SKM-1 treated with dmso at 0.1 percent for 144 hours (cell line): Measurements from ENCODE around the gene CCDC61.
A peak's percentile ranks its signal among the peaks of the same experiment; 100 is the strongest.

Experiments used
- DNase-seq: peaks from one replicate; lab custom pipeline; 2025; ENCODE audit not compliant: unreplicated experiment; lab: John Stamatoyannopoulos, UW

The CCDC61 gene

DNA sequence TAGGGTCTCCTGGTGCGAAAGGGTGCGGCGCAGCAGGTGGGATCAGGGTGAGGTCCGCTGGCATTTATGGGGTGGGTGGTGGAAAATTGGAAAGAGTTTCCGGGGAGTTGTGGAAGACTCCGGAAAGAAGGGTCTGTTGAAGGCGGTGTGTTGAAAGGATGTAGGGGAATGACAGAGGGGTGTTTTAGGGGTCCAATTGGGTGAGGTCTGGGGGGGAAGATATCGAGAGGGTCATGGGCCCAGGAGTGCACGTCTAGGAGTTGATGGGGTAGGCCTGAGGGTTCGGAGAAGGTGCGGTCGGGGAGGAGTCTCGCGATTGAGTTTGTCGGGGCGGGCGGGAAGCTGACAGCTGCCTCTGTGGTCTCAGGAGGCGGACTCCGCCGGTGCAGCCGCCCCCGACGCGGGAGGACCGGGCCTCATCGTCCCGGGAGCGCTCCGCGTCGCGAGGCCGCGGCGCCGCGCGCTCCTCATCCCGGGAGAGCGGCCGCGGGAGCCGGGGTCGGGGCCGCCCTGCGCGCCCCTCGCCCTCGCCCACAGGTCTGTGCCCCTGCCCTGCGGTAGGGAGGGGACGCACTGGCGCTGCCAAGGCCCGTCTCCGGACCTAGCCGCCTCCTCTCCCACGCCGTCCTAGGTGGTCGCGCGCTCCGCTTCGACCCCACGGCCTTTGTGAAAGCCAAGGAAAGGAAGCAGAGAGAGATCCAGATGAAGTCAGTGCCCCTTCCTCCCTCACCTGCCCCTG, 20.6 kb downstream of the CCDC61 start:
- DNase-seq = no peak

GRCh38 chr19:46016426-46017094, 21.3 kb downstream of the CCDC61 start:
- peak; percentile 15 for DNase-seq

DNA sequence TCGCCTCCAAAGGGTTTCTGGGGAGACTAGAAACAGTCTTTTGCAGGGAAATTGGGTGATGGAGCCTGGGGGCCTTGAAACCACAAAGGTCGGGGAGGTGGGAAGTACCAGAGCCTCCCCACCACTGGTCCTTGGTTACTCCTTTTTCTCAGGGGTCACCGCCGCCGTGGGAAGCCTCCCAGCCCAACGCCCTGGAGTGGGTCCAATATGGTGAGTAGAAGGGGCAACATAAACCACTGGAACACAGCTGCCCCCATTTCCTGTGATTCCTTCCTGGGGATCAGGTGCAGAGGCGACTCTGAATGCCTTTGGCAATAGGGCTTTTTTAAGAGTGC, 21.8 kb downstream of the CCDC61 start:
- DNase-seq = no peak

DNA sequence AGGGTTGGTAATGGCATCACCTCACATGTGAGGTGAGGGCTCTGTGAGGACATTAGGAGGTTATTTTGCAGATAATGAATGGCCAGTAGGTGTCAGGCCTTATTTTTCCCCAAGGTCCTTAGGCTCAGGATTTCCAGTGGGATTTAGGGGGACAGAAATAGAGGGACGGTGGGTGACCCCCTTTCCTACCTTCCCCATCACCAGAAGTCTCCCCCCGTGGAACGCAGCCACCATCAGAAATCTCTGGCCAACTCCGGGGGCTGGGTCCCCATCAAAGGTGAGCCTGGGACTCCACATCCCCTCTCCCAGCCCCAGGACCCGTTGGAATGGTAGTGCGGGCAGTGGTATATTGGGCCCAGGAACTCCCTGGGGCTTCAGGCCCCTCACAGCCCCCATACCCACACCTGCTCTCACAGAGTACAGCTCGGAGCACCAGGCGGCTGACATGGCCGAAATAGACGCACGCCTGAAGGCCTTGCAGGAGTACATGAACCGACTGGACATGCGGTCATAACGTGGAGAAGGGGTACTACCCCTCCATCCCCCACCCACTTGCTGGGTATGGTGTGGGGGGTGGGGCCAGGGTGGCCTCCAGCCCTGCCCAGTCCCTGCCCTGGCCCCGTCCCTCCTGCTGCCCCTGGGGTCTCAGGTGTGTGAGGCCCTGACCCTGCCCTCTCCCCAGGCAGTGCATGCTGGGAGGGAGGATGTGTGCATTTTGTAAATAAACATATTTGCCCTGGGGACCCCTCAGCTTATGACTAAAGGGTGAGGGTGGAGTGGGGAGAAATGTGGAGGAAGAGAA, 22.8 kb downstream of the CCDC61 start:
- no peak for DNase-seq

DNA sequence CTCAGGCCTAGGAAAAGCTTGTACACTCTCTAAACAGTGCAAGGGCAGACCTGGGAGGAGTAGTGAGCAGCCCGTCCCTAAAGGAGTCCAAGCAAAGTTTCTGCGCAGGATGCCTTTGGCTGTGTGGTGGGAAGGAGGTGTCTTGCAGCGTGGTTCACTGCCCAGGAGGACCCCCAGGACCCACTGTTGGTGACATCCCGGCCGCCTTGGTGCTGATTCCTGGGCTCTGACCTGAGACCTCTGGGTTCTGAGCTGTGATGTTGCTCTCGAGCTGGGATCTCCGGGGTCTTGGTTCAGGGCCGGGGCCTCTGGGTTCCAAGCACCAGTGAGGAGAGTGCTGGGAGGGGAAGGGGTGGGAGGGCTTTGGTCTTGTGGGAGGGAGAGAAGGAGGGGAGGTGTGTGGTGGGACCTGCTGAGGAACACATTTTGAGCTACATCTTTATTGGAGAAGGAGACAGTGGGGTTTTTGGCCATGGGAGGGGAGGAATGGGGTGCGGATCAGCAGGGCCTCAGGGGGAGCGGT, 23.5 kb downstream of the CCDC61 start:
- DNase-seq = no peak

GRCh38 chr19:46019270-46019669, 24.0 kb downstream of the CCDC61 start:
- no peak for DNase-seq

DNA sequence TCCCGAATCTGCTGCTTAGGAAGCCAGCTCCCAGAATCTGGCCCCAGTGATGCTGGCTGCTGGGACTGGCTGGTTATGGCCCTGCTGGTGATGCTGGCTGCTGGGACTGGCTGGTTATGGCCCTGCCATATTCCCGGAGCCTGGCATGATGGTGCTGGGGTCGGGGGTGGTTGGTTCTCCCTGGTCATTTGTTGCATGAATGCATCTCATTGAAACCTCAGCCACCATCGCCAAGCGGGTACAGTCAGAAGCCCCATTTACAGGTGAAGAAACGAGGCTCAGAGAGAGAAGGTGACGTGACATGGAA, 25.5 kb downstream of the CCDC61 start:
- DNase-seq = no peak

DNA sequence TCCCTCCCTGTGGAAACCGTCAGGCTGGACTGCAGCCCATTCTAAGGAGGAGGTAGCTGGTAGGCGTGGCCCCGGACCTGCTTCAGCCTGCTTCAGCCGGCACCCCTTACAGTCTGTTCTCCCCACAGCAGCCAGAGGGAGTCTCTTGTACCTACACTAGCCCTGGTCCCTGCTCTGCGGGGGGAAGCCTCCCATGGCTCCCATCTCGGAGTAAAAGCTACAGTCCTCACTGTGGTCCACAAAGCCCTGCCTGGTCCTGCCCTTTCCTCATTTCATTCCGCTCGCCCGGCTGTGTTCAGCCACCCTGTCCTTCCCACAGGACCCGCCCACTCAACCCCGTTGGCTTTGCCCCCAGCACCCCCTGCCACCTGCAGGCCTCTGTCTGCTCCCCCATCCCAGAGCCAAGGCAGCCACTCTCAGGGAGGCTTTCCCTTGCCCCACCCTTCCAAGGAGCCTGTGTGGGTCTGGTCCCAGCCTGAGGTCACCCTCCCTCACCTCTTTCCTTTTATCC, 26.3 kb downstream of the CCDC61 start:
- no peak for DNase-seq

DNA sequence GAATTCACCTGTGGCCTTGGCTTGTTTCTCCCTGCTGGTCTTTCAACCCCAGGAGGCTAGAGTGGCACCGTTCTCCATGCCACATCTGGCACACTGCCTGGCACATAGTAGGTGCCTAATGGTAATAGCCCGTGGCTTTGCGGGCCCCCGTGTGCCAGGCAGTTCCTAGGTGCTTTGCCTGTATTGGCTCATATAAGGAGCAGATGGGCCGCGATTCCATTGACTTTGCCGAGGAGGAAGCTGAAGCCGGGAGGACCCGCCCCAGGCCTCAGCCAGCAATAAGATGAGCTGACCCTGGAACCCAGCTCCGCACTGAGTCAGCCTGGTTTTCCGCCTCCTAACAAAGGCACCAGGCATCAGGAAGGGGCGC, 26.8 kb downstream of the CCDC61 start:
- DNase-seq = no peak

GRCh38 chr19:46022431-46023310, 27.4 kb downstream of the CCDC61 start, which contains the start of gene PGLYRP1:
Gene PGLYRP1, minus strand, starts transcription at chr19:46023053. Its CDS starts 32 bp downstream, at chr19:46023021.
- DNase-seq = no peak

DNA sequence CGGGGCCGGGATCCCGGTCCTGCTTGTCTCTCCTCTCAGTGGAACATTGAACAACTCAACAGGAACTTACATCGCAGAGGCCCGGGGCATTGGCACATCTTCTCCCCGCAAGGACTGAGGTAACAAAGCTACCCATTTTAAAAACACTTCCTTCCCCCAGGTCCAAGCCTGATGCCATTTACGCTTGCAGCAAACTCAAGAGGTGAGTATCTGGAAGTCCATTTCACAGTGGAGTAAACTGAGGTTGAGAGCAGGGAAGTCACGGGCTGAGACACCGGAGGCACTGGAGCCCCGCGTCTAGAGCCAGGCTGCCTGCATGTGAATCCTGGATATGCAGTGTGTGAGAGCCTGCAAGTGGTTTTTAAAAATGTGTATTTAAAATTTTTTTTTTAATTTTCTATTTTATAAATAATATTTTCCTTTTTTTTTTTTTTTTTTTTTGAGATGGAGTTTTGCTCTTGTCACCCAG, 28.1 kb downstream of the CCDC61 start:
- no peak for DNase-seq

- DNase-seq = peak; percentile 29
Observed at GRCh38 chr19:46025835-46026234, 30.6 kb downstream of the CCDC61 start.

DNA sequence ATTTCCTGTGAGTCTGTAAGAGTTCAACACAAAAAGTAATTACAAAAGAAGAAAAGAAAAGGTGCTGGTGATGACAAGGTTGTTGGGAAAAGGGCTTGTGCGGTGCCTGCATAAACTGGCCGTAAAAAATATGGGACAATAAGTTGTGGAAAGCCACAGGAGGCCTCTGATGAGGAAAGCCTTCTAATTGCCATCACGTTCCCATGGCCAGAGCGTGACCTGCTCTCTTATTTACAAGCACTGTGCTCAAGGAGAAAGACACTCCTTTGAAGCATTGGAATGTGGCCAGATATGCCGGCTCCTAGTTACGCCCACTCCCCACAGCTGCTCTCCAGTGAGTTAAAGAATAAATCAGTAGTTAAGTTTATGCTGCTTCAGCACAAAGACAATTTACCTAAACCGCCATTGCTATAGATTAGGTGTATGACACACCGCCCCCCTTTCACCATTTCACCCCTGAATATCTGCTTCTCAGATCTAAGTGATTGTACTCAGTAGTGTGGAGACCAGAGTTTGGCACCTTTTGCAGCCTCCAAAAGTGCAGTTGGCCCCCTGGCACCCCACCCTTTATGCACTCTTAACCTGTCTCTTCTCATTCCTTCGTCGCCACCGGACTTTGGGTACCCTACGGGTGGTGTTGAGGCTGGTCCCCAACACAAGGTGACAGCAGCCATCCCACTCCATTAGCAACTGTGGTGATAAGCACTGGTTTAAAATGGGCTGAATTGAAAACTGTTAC, 35.7 kb downstream of the CCDC61 start:
- no peak for DNase-seq

DNA sequence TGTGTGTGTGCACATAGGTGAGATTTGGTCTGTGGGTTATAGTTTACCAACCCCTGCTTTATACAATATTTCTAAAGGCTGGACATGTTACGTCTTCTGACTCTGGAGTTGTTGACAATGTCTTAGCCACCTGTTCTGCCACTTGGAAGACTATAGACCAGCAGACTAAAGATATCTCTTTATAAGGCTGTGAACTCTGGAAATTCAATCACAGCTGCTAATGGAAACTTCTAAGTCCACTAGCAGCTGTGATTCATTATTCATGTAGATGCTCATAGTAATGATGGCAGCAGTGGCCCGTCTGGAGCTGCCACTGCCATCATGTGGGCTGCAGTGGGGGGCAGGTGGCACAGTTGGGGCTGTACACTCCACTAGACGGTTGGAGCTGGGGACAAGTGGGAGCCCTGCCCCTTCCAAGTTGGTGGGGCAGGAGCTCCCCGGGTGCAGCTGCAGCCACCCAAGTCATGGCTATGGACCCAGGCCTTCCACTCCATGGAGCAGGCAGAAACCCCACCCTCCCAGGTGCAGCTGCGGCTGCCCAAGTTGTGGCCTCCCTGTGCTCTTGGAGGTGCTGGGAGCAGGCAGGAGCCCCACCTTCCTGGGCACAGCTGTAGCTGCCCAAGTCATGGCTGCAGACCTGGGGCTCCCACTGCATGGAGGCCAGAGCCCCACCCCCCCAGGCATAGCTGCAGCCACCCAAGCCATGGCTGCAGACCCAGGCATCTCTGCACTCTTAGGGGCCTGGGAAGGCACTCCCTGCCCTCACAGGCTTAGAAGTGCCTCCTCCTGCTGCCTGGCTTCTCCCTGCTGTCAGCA, 36.7 kb downstream of the CCDC61 start:
- no peak for DNase-seq

DNA sequence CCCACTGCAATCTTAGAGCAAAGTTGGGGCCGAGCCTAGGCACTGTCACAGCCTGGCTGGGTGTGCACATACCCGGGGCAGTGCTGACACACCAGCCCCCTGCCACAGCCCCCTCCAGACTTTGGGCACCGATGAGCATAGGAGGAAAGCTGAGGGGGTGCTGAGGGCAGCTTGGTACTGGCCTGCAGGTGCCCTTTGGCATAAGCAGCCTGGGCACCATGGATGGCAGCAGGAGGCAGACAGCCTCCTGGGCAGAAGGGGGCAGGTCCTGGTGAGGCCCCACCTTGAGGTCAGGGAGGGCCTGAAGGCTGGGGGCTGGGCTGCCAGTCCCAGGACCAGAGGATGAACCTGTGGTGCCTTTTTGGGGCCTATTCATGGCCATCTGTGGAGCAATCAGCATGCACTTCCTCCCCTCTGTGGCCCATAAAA, 37.3 kb downstream of the CCDC61 start:
- no peak for DNase-seq

DNA sequence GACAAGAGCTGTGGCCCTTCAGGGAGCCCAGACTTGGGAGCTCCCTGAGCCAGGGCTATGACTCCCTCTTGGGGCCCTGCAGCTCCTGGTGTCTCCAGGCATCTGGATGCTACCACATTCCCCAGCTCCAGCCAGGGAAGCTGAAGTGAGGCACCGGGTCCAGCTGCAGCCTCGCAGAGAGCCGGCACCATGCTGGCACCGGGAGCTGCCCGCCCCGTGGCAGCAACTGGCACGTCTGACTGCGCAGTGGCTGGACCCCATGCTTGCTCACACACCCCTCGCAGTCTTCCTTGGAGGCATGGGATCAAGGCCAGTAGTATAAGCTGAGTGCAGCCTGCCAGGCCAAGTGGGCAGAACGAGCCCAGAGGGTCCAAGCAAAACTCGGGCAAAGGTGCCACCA, 38.1 kb downstream of the CCDC61 start:
- DNase-seq = no peak

DNA sequence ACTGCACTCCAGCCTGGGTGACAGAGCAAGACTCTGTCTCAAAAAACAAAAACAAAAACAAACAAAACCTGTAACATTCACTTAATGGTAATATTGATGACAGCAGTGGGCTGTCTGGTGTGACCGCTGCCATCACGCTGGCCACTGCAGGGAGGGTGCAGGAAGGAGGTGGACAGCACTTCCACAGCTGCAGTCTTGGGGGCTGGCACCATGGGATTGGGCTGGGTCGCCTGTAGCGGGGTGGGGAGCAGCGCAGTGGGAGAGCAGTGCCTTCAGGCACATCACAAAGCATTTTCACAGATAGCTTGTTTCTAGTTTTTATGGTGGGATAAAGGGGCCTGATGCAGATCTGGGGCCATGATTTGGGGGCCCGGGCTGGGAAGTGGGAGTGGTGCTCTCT, 40.3 kb downstream of the CCDC61 start:
- no peak for DNase-seq

DNA sequence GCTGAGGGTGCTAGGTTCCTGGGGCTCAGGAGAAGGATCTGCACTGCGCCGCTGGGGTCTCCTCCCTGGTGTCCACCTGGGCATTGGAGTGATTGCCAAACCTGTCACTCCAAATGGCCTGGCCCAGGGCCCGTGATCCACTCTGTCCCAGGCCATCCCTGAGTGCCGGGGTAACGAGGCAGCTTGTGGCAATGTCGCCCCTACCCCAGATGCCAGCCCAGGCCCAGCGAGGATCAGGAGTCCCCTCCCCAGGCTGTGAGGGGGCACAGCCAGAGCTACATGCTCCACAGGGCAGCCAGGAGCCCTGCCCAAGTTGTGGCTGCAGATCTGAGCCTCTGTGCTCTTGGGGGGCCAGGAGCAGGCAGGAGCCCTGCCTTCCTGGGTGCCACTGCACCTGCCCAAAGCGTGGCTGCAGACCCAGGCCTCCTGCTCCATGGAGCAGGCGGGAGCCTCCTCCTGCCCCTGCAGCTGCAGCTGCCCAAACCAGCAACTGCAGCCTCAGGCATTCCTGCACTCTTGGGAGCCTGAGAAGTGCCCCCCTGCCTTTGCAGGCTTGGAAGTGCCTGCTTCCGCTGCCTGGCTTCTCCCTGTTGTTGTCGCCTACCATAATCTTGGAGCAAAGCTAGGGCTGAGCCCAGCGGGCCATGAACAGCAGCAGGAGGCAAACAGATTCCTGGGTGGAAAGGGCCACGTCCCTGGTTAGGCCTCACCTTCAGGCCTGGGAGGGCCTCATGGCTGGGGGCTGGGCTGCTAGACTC, 40.9 kb downstream of the CCDC61 start:
- DNase-seq = no peak
